ENCODE measurements around the gene STARD8. TPM values are rescaled to one million over a fixed set of nuclear protein-coding genes. Genes with fewer than 3 reads are reported as not detected.

The STARD8 gene
- total and polyA plus RNA-seq, 4 donors, result 1.8 to 10.7 (median 8.3) TPM

DNA sequence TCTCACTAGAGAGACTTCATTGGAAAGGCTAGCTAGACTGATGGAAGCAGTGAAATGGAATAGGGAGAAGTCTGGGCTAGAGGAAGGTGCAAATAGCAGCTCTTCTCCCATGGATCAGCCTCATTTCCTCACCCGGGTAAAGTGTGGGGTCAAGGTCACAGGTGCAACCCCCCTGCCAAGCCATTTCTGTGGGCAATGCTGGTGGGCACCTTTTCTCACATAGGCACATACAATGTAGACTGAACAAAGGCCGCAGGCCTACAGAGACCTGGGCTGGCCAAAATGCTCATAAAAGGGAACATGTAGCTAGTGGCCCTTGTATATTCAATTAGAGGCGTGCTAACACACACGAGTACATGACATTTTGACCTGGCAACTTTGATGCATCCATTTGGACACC, 109.9 kb downstream of the STARD8 start:
- no peak for DNase-seq (ENCODE audit: low spot score)
- Histone ChIP-seq H3K9me3 (ENCODE audit: control insufficient read depth in 4 of 4, low read length in 3 of 4) (no peaks in the 10 kb centered on the region), H3K27ac (ENCODE audit: low read depth in 1 of 2, low read length in 2 of 2) (no peak overlapping the region), H3K27me3 (ENCODE audit: control insufficient read depth in 4 of 4, insufficient read depth in 4 of 4, low read length in 3 of 4) (no peaks in the 10 kb centered on the region), H3K9ac (ENCODE audit: low read depth in 1 of 2, low read length in 2 of 2) (no peak overlapping the region), H3K4me3 (ENCODE audit: low read depth in 1 of 3, low read length in 3 of 3) (no peak overlapping the region), H3K4me1 (ENCODE audit: control insufficient read depth in 4 of 4, insufficient read depth in 4 of 4, low read length in 3 of 4) (no peaks in the 10 kb centered on the region), H3K36me3 (ENCODE audit: control insufficient read depth in 4 of 4, insufficient read depth in 3 of 4, low read depth in 1 of 4, low read length in 3 of 4) (no peaks in the 10 kb centered on the region)
- 81% methylated on average over 4 of the region's 4 CpGs for WGBS
- TF ChIP-seq GABPA (IDR thresholded peaks at IDR 0.05 in 1 of 2, conservative IDR thresholded peaks at IDR 0.05 in 1 of 2) (no peak), FOXA1 (IDR thresholded peaks at IDR 0.05) (no peak), RAD21 (IDR thresholded peaks at IDR 0.05) (no peak), RXRA (IDR thresholded peaks at IDR 0.05) (no peak), HNF4A (conservative IDR thresholded peaks at IDR 0.05) (no peak), SP1 (IDR thresholded peaks at IDR 0.05) (no peak), REST (IDR thresholded peaks at IDR 0.05) (no peak), TAF1 (conservative IDR thresholded peaks at IDR 0.05) (no peak), NR2F2 (IDR thresholded peaks at IDR 0.05) (no peak), EGR1 (IDR thresholded peaks at IDR 0.05; ENCODE audit: low read depth in 2 of 2) (no peak), ZBTB33 (IDR thresholded peaks at IDR 0.05) (no peak), JUND (IDR thresholded peaks at IDR 0.05) (no peak)
- TF ChIP-seq, protein P1, sequence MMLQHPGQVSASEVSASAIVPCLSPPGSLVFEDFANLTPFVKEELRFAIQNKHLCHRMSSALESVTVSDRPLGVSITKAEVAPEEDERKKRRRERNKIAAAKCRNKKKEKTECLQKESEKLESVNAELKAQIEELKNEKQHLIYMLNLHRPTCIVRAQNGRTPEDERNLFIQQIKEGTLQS (IDR thresholded peaks at IDR 0.05), result no peak
- TF ChIP-seq, protein P2, sequence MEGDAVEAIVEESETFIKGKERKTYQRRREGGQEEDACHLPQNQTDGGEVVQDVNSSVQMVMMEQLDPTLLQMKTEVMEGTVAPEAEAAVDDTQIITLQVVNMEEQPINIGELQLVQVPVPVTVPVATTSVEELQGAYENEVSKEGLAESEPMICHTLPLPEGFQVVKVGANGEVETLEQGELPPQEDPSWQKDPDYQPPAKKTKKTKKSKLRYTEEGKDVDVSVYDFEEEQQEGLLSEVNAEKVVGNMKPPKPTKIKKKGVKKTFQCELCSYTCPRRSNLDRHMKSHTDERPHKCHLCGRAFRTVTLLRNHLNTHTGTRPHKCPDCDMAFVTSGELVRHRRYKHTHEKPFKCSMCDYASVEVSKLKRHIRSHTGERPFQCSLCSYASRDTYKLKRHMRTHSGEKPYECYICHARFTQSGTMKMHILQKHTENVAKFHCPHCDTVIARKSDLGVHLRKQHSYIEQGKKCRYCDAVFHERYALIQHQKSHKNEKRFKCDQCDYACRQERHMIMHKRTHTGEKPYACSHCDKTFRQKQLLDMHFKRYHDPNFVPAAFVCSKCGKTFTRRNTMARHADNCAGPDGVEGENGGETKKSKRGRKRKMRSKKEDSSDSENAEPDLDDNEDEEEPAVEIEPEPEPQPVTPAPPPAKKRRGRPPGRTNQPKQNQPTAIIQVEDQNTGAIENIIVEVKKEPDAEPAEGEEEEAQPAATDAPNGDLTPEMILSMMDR (IDR thresholded peaks at IDR 0.05; ENCODE audit: low read depth, low read length, missing input control), result no peak

DNA sequence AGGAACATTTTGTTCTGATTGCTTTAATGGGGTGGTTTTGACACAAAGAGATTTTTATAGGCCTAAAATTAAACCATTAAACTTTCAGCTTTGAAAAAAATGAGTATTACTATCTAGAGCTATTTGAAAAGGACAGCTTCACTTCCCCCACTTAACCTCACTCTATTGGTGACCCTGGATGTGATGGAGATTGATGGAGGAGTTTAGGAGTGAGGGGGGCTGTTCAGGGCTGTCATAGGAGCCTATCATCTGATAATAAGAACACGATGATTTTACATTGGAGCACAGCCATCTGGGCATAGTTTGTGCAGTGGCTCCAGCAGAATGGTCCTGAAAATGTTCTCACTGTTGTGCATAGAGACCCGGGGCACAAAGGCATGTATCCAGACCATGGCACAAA, 110.3 kb downstream of the STARD8 start:
- Histone ChIP-seq H3K9me3 (ENCODE audit: control insufficient read depth in 4 of 4, low read length in 3 of 4) (no peaks in the 10 kb centered on the region), H3K27me3 (ENCODE audit: control insufficient read depth in 4 of 4, insufficient read depth in 4 of 4, low read length in 3 of 4) (no peaks in the 10 kb centered on the region), H3K4me3 (ENCODE audit: low read depth in 1 of 3, low read length in 3 of 3) (no peak overlapping the region), H3K27ac (ENCODE audit: low read depth in 1 of 2, low read length in 2 of 2) (no peak overlapping the region), H3K9ac (ENCODE audit: low read depth in 1 of 2, low read length in 2 of 2) (no peak overlapping the region), H3K4me1 (ENCODE audit: control insufficient read depth in 4 of 4, insufficient read depth in 4 of 4, low read length in 3 of 4) (no peaks in the 10 kb centered on the region), H3K36me3 (ENCODE audit: control insufficient read depth in 4 of 4, insufficient read depth in 3 of 4, low read depth in 1 of 4, low read length in 3 of 4) (no peaks in the 10 kb centered on the region)
- TF ChIP-seq RXRA (IDR thresholded peaks at IDR 0.05), result no peak
- TF ChIP-seq HNF4A (conservative IDR thresholded peaks at IDR 0.05), result no peak
- no peak for TF ChIP-seq HNF4G (IDR thresholded peaks at IDR 0.05)
- no peak for TF ChIP-seq MAX (IDR thresholded peaks at IDR 0.05)
- no peak for TF ChIP-seq NR2F2 (IDR thresholded peaks at IDR 0.05)
- no peak for TF ChIP-seq GABPA (IDR thresholded peaks at IDR 0.05 in 1 of 2, conservative IDR thresholded peaks at IDR 0.05 in 1 of 2)
- no peak for TF ChIP-seq YY1 (IDR thresholded peaks at IDR 0.05)
- TF ChIP-seq JUND (IDR thresholded peaks at IDR 0.05), result no peak
- TF ChIP-seq FOXA1 (IDR thresholded peaks at IDR 0.05), result no peak
- no peak for TF ChIP-seq ZBTB33 (IDR thresholded peaks at IDR 0.05)
- TF ChIP-seq RAD21 (IDR thresholded peaks at IDR 0.05), result no peak
- TF ChIP-seq, protein P2 (IDR thresholded peaks at IDR 0.05; ENCODE audit: low read depth, low read length, missing input control), result no peak
- TF ChIP-seq FOXA2 (IDR thresholded peaks at IDR 0.05), result no peak
- 76% methylated on average over 2 of the region's 2 CpGs for WGBS
- DNase-seq (ENCODE audit: low spot score), result no peak

Data from liver (tissue), 9 donors.